BJ (cell line): ENCODE data around the gene DDIT3. TPM values are rescaled to one million over a fixed set of nuclear protein-coding genes. Genes with fewer than 3 reads are reported as not detected.
A peak's percentile ranks its signal among the peaks of the same experiment; 100 is the strongest.

Experiments used
- CTCF ChIA-PET: fragments of 350-600 bp; formaldehyde crosslinking; extraction: SDS; loops from one replicate; lab custom pipeline; 2021; ENCODE audit warnings: antibody characterized with exemption, inconsistent platforms; lab: Yijun Ruan, JAX
- POLR2A ChIA-PET: fragments of 300-600 bp; sonication (Branson Sonifier 250); formaldehyde crosslinking; extraction: SDS; loops from one replicate; lab custom pipeline; 2021; ENCODE audit warnings: antibody characterized with exemption; lab: Charles Lee
- DNase-seq: peaks from one replicate; pipeline ENCODE4 v3.0.0-alpha.2; 2011; ENCODE audit warnings: low read depth
- H3K27me3 ChIP-seq: 2 replicates; pipeline ENCODE4 v1.6.0; 2011; ENCODE audit warnings: low read length; ENCODE audit not compliant: control insufficient read depth, insufficient read depth
- H3K36me3 ChIP-seq: 2 replicates; pipeline ENCODE4 v1.5.1; 2011; ENCODE audit warnings: low read length; ENCODE audit not compliant: control insufficient read depth, insufficient read depth
- H3K4me3 ChIP-seq: 2 replicates; pipeline ENCODE4 v1.5.1; 2011; ENCODE audit warnings: low read depth, mild to moderate bottlenecking, control low read depth, low read length
- CTCF ChIP-seq: IDR thresholded peaks from 2 replicates; pipeline ENCODE4 v1.5.1; 2011; ENCODE audit warnings: low read depth, mild to moderate bottlenecking, control low read depth, inconsistent platforms, low read length, moderate library complexity; ENCODE audit not compliant: insufficient read depth
- polyA plus RNA-seq: library from polyadenylated mRNA; depleted of rRNA; stranded (reverse); fragments of >200 nt; gene quantifications from 2 replicates; pipeline ENCODE4 v1.2.3, GENCODE V29; 2011

DDIT3 gene
- polyA plus RNA-seq, 1 experiment, result 65.4 TPM

- no peaks in the 10 kb centered on the region for H3K36me3 ChIP-seq
- POLR2A ChIA-PET, result no interaction called here
- DNase-seq, result no peak
- H3K27me3 ChIP-seq, result peaks cover 41% of the 10 kb centered on the region
- peak overlapping the region; percentile 18; the same call in 1 of the 2 replicates for H3K4me3 ChIP-seq
- peak; percentile 22; the same call in 1 of the 2 replicates for TF ChIP-seq CTCF
- CTCF ChIA-PET, result interaction anchor here (0.9 to 3.1 kb wide), 6 partner anchors 11 to 191 kb away, joined by 3 to 38 read pairs (median 7); partner anchors contain the start of gene GLI1
Observed at GRCh38 chr12:57476162-57476992, 43.9 kb downstream of the DDIT3 start.

DNA sequence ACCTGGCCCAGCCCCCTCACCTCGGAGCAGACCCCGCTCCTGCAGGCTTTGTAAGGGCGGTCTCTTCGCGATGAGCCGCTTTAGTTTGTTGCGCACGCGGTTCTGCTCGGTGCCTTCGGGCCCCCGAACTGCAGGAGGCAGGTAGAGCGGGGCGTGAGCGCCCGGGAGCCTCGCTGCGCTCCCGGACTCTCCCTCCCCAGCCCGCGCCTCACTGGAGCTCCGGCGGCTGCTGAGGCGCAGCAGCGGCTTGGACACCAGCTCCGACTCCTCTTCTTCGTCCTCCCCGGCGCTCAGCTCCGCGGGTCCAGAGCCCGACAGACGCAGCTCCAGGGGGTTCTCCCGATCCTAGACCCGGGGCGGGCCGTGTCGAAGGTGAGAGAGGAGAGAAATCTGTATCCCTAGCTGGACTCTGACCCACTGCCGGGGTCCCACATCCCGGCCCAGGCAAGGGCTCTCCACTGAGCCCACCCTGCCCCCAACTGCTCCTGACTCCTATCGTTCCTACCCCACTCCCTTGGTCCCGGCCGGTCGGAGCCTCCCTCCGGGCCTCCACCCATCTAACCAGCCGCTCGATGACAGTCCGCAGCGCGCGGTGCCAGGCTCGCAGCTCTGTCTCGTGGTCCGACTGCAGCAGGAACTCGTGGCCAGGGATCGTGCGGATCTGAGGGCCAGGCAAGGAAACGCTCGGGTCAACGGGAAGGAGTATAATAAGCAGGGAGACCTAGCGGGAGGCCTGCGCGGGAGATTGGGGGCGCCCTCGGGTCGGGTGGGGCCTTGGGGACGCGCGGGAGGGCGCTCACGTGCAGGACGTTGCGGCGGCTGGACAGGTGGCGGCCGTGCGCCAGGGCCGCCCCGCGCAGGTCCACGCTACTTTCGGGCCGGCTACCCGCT, 44.8 kb downstream of the DDIT3 start:
- peaks cover 41% of the 10 kb centered on the region for H3K27me3 ChIP-seq
- CTCF ChIA-PET, result interaction anchor here (0.9 to 3.1 kb wide), 9 partner anchors 10 to 236 kb away, joined by 3 to 38 read pairs (median 5); partner anchors contain the start of gene GLI1

GRCh38 chr12:57474862-57475261, 45.5 kb downstream of the DDIT3 start:
- no peak for DNase-seq
- CTCF ChIA-PET, result interaction anchor here (1.0 to 3.1 kb wide), 8 partner anchors 9 to 235 kb away, joined by 3 to 38 read pairs (median 6); partner anchors contain the start of gene GLI1
- TF ChIP-seq CTCF, result no peak
- Histone ChIP-seq H3K27me3 (peaks cover 41% of the 10 kb centered on the region), H3K36me3 (no peaks in the 10 kb centered on the region), H3K4me3 (no peak overlapping the region)
- POLR2A ChIA-PET, result no interaction called here

More for the DNA sequence above, 44.8 kb downstream of the DDIT3 start:
- no peak for TF ChIP-seq CTCF
- Histone ChIP-seq H3K4me3 (peak overlapping the region; percentile 18), H3K36me3 (no peaks in the 10 kb centered on the region)
- POLR2A ChIA-PET, result interaction anchor here (0.6 kb wide), 1 partner anchor 8 kb away, joined by 4 read pairs; no protein-coding TSS in a partner anchor
- no peak for DNase-seq

- Histone ChIP-seq H3K27me3 (peaks cover 41% of the 10 kb centered on the region), H3K4me3 (no peak overlapping the region), H3K36me3 (no peaks in the 10 kb centered on the region)
- no peak for DNase-seq
- ChIA-PET POLR2A (no interaction called here), CTCF (interaction anchor here (0.7 to 3.1 kb wide), 7 partner anchors 9 to 235 kb away, joined by 3 to 38 read pairs (median 5); partner anchors contain the start of gene GLI1)
- no peak for TF ChIP-seq CTCF
Observed at GRCh38 chr12:57474430-57474829, 45.9 kb downstream of the DDIT3 start.
